Mammary epithelial cell (primary cell): ENCODE results near the gene ZNF429.

Source experiments
- EZH2 ChIP-seq: IDR thresholded peaks from 2 replicates; pipeline ENCODE4 v1.6.1; 2012; ENCODE audit warnings: low read length, inconsistent platforms, borderline replicate concordance
- TF ChIP-seq, protein P1 (sequence below), 2 donors: IDR thresholded peaks in 1 of 2; conservative IDR thresholded peaks in 1 of 2; 2 replicates each; pipeline ENCODE4 v1.5.1; 2011 to 2012; ENCODE audit warnings: inconsistent platforms in 2 of 2, low read length in 2 of 2, mild to moderate bottlenecking in 2 of 2, control low read depth in 1 of 2, low read depth in 1 of 2; ENCODE audit not compliant: insufficient read depth in 1 of 2; ENCODE audit errors: extremely low read depth in 1 of 2

GRCh38 chr19:21604351-21604926, 99.0 kb downstream of the ZNF429 start:
- TF ChIP-seq, protein P1, sequence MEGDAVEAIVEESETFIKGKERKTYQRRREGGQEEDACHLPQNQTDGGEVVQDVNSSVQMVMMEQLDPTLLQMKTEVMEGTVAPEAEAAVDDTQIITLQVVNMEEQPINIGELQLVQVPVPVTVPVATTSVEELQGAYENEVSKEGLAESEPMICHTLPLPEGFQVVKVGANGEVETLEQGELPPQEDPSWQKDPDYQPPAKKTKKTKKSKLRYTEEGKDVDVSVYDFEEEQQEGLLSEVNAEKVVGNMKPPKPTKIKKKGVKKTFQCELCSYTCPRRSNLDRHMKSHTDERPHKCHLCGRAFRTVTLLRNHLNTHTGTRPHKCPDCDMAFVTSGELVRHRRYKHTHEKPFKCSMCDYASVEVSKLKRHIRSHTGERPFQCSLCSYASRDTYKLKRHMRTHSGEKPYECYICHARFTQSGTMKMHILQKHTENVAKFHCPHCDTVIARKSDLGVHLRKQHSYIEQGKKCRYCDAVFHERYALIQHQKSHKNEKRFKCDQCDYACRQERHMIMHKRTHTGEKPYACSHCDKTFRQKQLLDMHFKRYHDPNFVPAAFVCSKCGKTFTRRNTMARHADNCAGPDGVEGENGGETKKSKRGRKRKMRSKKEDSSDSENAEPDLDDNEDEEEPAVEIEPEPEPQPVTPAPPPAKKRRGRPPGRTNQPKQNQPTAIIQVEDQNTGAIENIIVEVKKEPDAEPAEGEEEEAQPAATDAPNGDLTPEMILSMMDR (conservative IDR thresholded peaks at IDR 0.05 in 1 of 2, IDR thresholded peaks at IDR 0.05 in 1 of 2; ENCODE audit: extremely low read depth in 1 of 2, insufficient read depth in 1 of 2, low read depth in 1 of 2, low read length in 2 of 2) = no peak
- TF ChIP-seq EZH2 = no peak
